Dedifferentiated amniotic fluid mesenchymal stem cell (primary cell): ENCODE data around the gene NCOA7.

Experiments
- DNase-seq: peaks from one replicate; pipeline ENCODE4 v3.0.0-alpha.2; 2016; ENCODE audit errors: extremely low spot score

Gene NCOA7

DNA sequence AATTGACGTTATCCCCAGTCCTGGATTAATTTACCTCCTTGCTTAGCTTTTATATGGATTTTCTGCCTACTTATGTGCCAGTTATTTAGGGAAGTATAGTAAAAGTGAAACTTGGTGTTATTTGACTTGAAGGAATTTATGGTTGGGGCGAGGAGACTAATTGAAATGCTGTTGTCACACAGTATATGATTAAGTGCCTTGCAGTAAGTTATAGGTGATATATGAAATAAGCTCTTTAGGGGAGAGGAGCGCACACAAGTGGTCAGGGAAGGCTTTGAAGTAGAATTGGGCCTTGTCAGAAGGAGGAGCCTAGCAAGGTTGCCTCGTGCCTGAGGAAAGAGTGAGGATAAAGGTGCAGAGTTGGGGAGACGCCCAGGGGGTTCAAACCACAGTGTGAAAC is 20.5 kb downstream of the NCOA7 start:
- no peak for DNase-seq

- DNase-seq = peak; percentile 94
Observed at GRCh38 chr6:125812394-125813292, 21.9 kb downstream of the NCOA7 start.

- no peak for DNase-seq
Observed at GRCh38 chr6:125814481-125814880, 23.7 kb downstream of the NCOA7 start.

- DNase-seq = no peak
Observed at GRCh38 chr6:125815080-125815910, 24.5 kb downstream of the NCOA7 start.

DNA sequence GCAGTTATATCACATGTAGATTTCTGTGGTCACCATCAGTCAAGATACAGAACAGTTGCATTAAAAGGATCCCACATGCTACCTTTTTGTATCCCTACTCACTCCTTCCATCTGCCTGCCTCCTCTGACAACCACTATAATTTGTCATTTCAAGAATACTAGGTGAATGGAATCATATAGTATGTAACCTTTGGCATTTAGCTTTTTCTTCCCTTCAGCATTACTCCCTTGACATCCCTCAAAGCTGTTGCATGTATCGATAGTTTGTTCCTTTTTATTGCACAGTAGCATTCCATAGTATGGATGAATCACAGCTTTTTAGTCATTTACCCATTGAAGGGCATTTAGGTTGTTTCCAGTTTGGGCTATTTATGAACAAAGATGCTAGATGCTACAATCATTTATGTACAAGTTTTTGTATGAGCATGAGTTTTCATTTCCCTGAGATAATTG is 26.1 kb downstream of the NCOA7 start:
- no peak for DNase-seq

DNA sequence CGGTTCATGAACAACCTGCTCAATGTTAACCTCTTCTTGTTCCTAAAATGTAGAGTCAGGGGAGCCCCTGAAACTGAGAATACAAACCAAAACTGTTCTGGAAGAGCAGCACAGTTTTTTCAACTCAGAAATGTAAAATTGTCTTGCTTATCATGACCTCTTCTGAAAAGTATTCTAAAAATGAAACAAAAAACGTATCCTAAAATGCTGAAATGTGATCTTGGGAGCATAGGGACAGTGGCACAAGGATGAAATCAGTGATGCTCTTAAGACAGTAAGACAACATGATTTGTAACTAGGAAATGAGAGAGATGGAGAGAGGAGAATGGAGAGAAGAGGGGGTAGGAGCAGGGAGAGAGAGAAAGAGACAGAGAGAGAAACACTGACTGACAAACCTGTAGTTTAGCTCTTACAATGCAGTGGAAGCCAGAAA is 27.5 kb downstream of the NCOA7 start:
- peak; percentile 44 for DNase-seq

DNA sequence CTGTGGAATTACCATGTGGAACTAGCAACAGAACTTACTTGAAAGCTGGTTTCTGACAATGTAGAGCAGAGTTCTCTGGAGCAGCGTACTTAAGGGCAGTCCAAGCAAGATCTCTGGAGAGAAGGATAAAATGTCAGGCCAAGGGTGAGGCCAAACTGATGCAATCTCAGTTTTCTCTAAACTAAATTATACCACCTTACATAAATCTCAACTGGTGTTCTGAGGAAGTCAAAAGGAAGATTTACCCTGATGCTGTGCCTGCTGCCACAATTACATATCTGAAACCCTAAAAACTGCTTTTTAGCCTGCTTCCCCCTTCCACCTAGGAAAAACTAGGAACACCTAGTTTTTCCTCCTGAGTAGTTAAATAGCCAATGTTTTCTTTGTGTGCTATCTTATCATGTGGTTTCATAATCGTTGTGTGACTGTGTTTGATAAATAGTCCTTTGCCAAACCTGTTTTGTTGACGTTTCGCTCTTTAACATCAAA is 28.1 kb downstream of the NCOA7 start:
- no peak for DNase-seq

GRCh38 chr6:125819535-125820326 is 29.0 kb downstream of the NCOA7 start:
- DNase-seq = no peak

- no peak for DNase-seq
Observed at GRCh38 chr6:125821825-125822281, 31.1 kb downstream of the NCOA7 start.

DNA sequence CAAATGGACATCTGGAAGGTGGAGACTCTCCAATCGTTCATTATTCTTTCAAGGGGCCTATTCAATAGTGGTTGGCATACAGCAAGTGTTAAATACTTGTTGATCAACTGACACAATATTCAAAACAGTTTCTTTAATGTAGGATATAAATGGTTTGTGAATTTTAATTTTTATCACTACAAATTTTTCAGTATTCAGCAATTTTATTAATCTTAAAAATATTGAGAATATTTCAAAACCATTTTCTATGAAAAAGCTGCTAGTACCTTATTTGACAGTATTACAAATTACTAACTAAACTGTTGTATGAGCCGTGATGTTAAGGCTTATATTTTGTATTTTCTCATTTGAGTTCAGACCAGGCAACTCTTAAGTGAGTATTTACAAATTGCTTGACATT is 32.4 kb downstream of the NCOA7 start:
- no peak for DNase-seq

DNA sequence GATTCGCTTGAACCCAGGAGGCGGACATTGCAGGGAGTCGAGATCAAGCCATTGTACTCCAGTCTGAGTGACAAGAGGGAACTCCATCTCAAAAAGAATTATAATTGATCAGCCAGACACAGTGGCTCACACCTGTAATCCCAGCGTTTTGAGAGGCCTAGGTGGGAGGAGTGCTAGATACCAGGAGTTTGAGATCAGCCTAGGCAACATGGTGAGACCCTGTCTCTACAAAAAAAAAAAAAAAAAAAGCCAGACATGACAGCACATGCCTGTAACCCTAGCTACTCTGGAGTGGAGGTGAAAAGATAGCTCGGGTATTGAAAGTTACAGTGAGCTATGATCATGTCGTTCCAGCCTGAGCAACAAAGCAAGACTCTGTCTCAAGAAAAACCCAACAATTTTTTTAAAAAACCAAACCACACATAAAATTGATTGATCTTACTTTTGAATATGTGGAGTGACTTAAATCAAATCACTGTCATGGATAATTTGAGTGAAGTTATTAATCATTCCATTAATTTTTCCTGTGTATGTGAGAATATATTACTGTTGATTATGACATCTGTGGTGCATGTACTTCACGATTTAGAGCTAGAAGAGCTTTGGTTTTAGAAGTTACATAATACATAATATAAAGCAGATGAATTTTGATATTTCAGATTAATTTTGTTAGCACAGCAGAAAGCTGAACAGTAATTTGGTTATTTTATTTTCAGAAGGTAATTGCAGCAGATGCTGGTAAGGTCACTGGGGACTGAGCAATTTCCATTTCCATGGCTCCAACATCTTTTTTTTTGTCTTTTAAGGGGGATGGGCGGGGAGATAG is 34.4 kb downstream of the NCOA7 start:
- DNase-seq = no peak

- no peak for DNase-seq
Observed at GRCh38 chr6:125826695-125827463, 36.1 kb downstream of the NCOA7 start.

DNA sequence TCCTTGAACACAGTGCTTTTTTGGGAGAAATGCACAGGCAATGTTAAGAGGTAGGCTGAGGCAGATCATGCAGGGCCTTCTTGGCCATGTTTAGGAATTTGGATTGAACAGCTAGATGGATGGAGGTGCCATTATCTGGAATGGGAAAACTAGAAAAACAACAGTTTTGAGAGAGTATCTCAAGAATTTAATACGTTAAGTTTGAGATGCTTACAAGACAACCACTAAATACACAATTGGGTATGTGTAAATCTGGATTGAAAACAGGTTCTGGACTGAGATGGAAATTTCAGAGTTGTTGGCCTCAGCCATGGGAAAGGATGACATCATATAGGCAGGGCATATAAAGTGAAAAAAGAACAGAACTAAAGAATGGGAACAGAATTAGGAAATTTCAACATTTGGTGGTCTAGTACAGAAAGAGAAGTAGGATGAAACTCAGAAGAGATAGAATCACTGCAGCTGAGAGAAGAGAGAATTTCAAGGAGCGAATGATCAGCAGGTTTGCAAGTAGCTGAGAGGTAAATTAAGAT is 37.1 kb downstream of the NCOA7 start:
- DNase-seq = no peak

DNA sequence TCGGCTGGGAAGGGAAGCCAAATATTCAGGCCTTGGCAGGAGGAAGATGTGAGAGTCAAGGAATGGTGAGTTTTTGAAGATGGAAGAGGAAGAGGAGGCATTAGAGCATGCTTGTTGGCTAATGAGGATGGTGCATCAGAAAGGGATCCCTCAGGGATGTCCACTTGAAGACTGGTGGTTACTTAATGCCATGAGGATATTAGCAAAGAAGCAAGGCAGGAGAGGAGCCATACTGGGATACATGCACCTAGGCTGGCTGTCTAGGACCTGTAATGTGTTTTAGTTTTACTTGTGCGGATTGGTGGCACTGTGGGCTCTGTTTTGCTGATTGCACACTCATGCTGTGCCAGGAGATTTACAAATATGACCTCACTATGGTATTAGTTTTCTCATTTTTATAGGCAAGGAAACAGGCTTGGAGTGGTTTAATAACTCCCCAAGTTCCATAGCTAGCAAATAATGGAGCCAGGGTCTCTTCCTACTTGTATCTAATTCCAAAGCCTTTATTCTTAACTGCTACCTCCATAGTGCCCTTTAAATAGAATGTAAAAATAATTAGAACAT is 37.8 kb downstream of the NCOA7 start:
- no peak for DNase-seq

DNA sequence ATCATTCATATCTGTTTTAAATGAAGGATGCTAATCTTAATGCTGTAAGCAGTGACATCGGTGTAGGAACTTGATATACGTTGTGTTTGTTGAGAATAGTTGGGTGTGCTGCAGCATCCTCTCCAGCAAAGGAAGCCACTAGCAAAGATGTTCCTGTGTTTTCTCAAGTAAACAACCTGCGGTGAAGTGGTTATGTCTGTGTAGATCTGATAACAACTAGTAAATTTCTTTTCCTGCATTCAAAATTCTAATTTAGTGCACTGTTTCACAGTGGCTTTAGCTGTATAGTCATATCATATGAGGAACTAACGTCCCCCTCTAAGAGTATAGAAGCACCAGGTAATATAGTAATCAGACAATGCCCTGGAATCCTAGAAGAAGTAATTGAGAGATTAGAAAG is 38.7 kb downstream of the NCOA7 start:
- no peak for DNase-seq

DNA sequence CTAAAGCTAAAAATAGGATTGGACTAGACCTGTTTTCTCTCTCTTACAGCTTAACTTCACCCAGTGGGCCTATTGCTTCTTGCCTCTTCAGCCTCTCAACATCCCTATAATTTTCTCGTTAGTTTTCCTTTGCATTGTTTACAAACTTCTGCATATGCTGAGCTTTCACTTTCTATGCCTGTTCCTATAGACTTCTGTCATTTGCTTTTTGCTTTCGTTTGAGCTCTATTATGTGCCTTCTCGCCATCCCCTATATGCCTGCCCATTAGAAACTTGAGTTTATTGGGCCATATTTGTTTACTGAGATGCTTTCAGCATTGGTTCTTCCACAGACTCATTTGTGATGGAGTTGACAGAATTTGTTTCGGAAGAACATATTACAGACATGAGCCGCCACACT is 40.9 kb downstream of the NCOA7 start:
- no peak for DNase-seq

DNA sequence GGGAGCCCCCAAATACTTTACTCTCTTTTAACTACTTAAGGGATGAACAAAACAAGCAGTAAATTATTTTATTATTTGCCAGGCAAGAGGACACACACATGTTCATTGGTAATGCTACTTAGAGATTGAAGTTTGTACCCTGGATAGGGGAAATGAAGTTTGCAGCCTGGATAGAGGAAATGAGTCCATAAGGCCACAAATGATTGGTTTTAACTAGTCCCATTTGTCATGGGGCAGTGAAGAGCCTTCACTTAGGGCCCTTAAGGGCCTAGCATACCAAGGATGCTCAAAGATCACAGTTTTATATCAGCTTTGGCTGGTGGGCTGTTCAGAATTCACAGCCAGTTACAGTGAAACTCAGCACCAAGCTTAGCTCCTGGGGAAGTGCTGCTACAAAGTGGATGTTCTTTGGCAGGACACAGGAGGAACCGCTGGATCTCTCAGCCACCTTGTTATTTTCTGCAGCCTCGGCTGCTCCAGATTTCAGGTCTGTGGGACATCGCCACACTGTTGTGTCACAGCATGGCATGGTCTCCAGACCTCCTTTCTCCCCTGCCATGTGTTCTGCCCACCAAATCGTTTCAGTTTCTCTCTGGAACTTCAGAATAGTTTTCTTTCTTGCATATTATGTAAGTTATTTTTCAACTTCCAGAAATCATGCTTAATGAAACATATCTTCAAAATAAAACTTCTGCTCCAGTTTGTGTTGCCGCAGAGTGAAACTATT is 41.8 kb downstream of the NCOA7 start:
- DNase-seq = no peak

DNA sequence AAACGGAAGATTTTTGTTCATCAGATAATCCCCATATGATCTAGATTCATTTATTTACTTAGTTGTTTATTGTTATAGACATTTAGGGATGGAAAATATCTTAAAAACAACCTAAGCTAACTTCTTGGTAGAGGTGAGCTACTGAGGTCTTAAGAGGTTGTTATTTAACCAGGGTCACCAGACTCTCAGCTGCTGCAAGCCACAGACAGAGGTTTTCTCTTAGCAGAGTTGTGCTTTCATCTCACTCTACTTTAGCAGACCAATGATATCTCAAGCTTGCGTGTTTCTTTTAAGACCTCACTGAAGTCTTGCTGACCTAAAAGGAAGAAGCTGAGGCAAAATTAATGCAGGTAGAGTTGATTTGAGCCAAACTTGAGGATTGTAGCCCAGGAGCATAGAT is 43.6 kb downstream of the NCOA7 start:
- DNase-seq = no peak
